ENCODE data around the gene WNT7B. TPM values are rescaled to one million over a fixed set of nuclear protein-coding genes. Genes with fewer than 3 reads are reported as not detected.

The WNT7B gene
- 0.36 TPM for polyA plus RNA-seq (2013, experiment 1 of 2; ENCODE audit: insufficient read length)
- polyA plus RNA-seq (2013, experiment 2 of 2; ENCODE audit: insufficient read length): 0.06 TPM

DNA sequence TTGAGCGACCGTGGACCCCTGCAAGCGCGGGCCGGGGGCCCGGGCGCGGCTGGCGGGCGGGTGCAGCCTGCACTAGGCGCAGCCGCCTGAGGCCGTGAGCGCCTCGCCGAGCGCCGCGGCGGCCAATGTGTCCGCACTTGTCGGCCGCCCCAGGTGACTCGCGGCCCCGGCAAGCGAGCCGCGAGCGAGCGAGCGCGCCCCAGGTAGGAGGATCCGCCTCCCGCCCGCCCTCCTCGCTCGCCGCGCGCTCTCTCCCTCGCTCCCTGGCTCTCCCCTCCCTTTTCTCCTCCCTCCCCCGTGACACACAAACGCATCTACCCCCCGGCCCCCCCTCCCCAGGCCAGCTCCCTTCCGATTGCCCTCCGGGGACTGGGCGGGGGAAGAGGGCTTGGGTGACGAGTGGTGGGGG lies at the start of gene WNT7B:
WNT7B (minus strand) TSS at position 160 of the 409 bp plus-strand sequence. CDS start 408 bp downstream, outside the sequence.
- no peak for DNase-seq

GRCh38 chr22:46025973-46026898 lies 49.3 kb upstream of the WNT7B start:
- DNase-seq: no peak

GRCh38 chr22:46025225-46025972 lies 48.4 kb upstream of the WNT7B start:
- no peak for DNase-seq

- no peak for DNase-seq
Observed at GRCh38 chr22:46024136-46024840, 47.3 kb upstream of the WNT7B start.

DNA sequence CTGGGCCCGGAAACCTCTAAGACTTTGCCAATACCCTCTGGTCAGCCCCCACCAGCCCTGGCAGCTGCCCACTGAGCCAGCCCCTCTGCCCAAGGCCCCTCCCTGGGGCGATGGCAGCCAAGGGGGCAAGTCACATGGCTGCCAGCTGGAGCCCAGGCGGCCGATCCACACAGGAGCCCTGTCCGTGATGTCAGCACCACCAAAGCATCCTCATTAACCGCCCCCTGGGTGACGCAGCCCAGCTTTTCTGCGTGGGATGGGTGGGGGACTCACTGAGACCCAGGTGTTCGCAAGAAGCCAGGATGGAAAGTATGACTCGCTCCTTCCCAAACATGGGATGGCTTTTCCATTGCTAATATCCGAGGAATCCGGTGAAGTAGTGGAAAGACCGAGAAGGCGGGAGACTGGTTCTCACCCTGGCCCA lies 46.6 kb upstream of the WNT7B start:
- peak; percentile 68 for DNase-seq

GRCh38 chr22:46022881-46023512 lies 46.0 kb upstream of the WNT7B start:
- no peak for DNase-seq

GRCh38 chr22:46021577-46021976 lies 44.6 kb upstream of the WNT7B start:
- no peak for DNase-seq

GRCh38 chr22:46019351-46019750 lies 42.4 kb upstream of the WNT7B start:
- DNase-seq: no peak

DNA sequence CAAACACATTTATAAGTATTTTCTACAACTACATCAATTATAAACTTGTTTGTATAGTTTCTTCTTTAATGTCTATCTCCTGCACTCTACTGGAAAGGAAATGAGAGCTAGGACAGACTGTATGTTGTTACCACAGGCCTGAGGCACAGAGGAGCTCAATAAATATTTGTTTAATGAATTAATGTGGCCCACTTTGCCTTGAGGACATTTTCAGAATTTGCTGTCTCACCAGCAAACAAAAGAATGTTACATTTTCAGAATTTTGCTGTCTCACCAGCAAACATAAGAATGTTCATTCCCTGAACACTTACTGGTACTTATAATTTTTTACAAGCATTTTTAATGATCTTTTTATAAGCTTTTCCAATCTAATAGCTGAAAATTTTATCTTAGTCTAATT lies 41.9 kb upstream of the WNT7B start:
- DNase-seq: peak; percentile 59

DNA sequence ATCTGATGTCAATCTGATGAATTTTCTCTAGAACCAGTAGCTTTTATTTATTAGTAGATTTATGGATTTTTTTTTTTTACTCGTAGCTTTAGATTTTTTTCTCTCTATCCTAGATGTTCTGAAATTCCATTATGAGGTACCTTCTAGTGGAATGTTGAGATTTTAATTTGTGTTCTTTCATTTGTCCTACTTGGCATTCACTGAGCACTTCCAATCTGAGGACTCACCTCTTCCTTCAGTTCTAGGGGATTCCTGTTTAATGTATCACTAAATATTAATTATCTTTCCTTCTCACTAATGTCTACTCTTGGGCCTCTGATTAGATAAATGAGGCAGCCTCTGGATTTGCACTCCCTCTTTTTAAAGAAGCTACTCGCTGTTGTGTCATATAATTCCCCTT lies 40.2 kb upstream of the WNT7B start:
- DNase-seq: no peak

- peak; percentile 96 for DNase-seq
Observed at GRCh38 chr22:46013460-46014416, 36.8 kb upstream of the WNT7B start.

- DNase-seq: no peak
Observed at GRCh38 chr22:46012881-46013281, 35.9 kb upstream of the WNT7B start.

GRCh38 chr22:46012182-46012880 lies 35.4 kb upstream of the WNT7B start:
- no peak for DNase-seq

DNA sequence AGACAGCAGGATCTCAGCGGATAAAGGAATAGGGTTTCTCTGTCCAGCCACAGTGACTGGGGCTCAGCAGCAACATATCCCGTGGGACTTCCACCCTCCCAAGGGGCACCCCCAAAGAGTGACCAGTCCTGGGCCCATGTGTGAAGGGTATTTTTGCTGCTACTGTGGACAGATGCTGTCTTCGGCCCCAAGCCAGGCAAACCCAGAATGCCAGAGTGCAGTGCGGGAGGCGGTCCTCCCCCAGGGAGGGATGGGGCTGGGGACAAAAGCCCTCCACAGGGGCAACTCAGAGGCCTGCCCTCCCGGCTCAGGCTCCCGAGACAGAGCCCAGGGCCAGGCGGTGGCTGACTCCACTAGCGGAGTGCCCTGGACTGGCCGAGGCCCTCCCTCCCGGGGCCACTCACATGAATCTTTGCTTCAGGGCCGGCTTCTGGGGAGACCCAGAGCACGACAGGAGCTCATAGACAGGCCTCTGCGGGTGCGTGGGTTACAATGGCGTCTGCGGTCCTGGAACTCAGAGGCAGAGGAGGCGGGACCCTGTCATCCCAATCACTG lies 34.7 kb upstream of the WNT7B start:
- DNase-seq: no peak

GRCh38 chr22:46010951-46011626 lies 34.1 kb upstream of the WNT7B start:
- no peak for DNase-seq

DNA sequence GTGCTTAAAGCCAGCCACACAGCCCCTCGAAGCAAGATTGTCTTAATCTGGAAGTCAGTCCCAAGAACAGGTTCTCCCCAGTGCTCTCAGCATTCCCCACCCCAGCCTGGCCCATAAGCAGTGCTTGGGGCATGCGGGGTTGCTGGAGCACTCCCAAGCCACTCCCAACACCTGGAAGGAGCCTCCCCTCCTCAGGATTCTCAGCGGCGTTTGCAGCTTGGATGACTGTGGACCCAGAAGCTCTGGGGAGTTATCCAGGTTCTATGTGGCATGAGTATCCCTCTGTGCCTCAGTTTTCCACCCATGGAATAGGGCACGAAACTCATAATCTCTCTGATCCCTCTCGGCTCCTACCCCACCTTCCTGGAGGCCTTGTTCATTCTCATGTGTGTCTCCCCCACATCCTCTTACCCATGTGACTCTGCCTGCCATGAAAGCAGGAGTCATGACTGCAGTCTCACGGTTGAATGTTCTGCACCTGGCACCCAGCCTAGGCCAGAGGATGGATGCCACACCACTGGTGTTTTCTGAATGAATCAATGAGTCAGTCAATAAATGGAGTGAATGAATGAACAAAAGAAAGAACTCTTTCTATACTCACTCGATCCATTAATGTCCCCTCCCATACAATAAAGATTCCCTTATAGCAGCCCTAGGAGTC lies 33.4 kb upstream of the WNT7B start:
- no peak for DNase-seq

- DNase-seq: no peak
Observed at GRCh38 chr22:46009730-46010129, 32.8 kb upstream of the WNT7B start.

DNA sequence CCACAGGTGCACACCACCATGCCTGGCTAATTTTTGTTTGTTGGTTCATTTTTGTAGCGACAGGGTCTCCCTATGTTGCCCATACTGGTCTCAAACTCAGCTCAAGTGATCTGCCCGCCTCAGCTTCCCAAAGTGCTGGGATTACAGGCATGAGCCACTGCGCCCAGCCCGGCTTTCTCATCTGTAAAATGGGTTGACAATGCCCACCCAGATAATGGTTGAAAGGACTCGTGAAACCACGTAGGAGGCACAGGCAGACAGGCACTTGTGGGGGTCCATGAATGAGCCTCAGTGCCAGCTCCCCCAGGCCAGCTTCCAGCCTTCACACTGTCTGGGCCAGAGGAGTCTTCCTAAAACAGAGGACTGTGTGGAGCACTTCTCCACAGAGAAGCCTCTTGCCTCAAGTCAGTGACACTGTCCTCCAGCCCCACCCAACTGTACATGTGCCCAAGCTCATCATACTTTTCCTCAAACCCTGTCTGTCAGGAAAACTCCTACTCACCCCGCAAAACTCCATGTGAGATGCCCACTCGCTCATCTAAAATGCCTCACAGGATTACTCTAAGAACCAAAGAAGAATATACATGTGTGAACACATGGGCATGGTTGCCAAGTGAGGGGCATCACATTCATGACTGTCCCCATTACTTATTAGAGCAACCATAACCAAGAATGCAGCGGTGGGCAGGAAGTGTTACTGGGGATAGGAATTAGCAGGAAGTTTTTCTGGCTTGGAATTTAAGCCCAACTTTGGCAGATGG lies 32.1 kb upstream of the WNT7B start:
- DNase-seq: no peak
